ENCODE measurements around the gene TRIM61.

DNA sequence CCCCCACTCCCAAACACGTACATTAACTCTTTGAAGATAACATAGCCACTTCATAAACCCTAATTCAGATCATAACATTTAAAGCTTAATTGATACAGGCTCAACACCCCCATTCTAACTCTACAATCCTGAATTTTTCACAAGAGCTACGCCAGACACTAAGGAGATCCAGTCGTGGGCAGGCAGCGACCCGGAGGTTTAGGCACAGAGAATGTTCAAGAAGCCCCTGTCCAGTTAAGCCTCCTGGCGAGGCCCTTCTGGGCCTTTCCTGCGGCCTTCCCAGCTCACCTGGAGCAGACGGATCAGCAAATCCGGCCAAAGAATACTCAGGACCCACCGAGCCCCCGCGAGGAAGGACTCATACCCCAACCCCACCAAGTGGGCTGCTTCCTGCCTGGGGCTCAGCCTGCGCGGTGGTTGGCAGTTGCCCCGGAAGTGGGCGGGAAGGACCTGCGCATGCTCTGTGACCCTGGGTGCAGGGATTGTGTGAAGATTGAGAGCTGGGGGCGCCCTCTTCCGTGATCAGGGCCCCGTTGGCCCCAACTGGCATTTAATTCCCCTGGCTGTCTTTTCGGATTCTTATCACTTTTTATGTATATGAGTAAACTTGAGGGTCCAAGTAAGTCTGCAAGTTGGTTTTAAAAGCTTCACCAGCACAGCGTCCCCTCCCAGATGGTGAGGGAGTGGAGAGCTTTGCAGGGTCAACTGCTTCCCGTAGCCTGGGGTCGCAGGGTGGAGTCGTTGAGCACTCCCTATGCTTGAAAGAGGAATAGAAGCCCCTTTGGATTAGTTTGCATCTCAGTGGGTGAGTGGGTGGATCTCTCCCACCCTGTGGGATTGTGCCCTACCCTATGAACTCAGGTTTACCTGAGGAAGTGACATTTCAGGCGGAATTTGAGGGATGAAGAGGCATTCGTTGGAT, at the start of gene TRIM61:
- TF ChIP-seq, protein P1, sequence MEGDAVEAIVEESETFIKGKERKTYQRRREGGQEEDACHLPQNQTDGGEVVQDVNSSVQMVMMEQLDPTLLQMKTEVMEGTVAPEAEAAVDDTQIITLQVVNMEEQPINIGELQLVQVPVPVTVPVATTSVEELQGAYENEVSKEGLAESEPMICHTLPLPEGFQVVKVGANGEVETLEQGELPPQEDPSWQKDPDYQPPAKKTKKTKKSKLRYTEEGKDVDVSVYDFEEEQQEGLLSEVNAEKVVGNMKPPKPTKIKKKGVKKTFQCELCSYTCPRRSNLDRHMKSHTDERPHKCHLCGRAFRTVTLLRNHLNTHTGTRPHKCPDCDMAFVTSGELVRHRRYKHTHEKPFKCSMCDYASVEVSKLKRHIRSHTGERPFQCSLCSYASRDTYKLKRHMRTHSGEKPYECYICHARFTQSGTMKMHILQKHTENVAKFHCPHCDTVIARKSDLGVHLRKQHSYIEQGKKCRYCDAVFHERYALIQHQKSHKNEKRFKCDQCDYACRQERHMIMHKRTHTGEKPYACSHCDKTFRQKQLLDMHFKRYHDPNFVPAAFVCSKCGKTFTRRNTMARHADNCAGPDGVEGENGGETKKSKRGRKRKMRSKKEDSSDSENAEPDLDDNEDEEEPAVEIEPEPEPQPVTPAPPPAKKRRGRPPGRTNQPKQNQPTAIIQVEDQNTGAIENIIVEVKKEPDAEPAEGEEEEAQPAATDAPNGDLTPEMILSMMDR (conservative IDR thresholded peaks at IDR 0.05 in 1 of 2, IDR thresholded peaks at IDR 0.05 in 1 of 2; ENCODE audit: low read depth in 1 of 2, low read length in 2 of 2), result peak in 1 of 2 donors; percentile 3
- no peak for TF ChIP-seq EZH2 (IDR thresholded peaks at IDR 0.05; ENCODE audit: low read length, missing control alignments)
